ENCODE data around the gene PEA15. TPM values are rescaled to one million over a fixed set of nuclear protein-coding genes. Genes with fewer than 3 reads are reported as not detected.

Gene PEA15
- total and polyA plus RNA-seq, 9 of the 15 experiments (the other 6 are each of a cell fraction or from before 2014, with no cell fraction given), result 8.2 to 175 (median 35.4) TPM

DNA sequence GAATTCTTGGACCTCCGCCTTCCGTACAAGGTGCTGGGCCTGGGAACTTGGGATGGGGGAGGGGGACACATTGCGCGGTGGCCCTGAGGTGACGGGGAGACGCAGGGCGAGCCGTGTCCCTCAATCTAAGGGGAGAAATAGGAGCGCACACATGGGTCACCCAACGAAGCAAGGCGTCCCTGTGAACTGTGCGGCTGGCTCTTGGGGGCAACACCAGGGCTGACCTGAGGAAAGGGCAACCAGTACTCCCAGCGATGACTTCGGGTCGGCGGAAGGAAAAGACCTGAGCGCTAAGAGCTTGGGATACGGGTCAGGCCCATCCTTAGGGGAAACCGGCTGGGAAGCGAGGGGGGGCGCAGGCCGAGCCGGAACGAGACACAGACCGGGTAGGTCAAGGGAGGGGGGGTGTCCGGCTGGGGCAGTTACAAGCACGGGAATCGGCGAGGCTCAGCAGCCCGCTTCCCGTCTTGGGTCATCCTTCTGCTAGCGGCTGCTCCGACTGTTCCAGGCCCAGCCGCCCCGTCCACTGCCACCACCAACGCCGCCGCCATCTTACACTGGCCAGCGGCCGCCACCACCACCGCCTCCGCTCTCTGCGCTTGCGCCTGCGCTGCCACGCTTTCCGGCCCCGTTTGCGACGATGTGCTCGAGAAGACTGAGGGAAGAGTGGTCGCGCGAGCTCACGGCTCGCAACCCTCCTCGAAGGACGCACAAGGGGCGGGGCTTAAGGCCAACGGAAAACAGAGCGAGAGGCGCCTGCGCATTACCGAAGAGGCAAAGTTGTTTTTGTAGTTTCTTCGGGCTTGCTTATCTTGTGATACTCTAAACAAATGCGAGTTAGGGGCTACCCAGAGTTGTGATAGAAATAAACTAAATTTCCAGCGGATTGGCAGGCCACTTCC is 57.0 kb downstream of the PEA15 start, which contains the start of gene DCAF8 (continued):
- TF ChIP-seq, protein P1, sequence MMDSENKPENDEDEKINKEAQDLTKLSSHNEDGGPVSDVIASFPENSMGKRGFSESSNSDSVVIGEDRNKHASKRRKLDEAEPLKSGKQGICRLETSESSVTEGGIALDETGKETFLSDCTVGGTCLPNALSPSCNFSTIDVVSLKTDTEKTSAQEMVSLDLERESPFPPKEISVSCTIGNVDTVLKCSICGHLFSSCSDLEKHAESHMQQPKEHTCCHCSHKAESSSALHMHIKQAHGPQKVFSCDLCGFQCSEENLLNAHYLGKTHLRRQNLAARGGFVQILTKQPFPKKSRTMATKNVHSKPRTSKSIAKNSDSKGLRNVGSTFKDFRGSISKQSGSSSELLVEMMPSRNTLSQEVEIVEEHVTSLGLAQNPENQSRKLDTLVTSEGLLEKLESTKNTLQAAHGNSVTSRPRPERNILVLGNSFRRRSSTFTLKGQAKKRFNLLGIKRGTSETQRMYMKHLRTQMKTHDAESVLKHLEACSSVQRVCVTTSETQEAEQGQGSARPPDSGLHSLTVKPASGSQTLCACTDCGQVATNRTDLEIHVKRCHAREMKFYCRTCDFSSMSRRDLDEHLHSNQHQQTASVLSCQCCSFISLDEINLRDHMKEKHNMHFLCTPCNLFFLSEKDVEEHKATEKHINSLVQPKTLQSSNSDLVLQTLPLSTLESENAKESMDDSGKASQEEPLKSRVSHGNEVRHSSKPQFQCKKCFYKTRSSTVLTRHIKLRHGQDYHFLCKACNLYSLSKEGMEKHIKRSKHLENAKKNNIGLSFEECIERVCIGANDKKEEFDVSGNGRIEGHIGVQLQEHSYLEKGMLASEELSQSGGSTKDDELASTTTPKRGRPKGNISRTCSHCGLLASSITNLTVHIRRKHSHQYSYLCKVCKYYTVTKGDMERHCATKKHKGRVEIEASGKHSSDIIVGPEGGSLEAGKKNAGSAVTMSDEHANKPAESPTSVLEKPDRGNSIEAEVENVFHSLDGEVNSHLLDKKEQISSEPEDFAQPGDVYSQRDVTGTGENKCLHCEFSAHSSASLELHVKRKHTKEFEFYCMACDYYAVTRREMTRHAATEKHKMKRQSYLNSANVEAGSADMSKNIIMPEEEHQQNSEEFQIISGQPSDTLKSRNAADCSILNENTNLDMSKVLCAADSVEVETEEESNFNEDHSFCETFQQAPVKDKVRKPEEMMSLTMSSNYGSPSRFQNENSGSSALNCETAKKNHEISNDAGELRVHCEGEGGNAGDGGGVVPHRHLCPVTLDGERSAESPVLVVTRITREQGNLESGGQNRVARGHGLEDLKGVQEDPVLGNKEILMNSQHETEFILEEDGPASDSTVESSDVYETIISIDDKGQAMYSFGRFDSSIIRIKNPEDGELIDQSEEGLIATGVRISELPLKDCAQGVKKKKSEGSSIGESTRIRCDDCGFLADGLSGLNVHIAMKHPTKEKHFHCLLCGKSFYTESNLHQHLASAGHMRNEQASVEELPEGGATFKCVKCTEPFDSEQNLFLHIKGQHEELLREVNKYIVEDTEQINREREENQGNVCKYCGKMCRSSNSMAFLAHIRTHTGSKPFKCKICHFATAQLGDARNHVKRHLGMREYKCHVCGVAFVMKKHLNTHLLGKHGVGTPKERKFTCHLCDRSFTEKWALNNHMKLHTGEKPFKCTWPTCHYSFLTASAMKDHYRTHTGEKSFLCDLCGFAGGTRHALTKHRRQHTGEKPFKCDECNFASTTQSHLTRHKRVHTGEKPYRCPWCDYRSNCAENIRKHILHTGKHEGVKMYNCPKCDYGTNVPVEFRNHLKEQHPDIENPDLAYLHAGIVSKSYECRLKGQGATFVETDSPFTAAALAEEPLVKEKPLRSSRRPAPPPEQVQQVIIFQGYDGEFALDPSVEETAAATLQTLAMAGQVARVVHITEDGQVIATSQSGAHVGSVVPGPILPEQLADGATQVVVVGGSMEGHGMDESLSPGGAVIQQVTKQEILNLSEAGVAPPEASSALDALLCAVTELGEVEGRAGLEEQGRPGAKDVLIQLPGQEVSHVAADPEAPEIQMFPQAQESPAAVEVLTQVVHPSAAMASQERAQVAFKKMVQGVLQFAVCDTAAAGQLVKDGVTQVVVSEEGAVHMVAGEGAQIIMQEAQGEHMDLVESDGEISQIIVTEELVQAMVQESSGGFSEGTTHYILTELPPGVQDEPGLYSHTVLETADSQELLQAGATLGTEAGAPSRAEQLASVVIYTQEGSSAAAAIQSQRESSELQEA (IDR thresholded peaks at IDR 0.05; ENCODE audit: low read depth), result 0 out of 2 replicates have a peak, but pooled peaks have one; percentile 46
- no peak for TF ChIP-seq MAFK (IDR thresholded peaks at IDR 0.05; ENCODE audit: low read length)
- no peak for TF ChIP-seq KAT2B (IDR thresholded peaks at IDR 0.05; ENCODE audit: low read depth, low read length)
- TF ChIP-seq ZFP36 (IDR thresholded peaks at IDR 0.05; ENCODE audit: low read depth, low read length, partially characterized antibody), result peak; percentile 52
- TF ChIP-seq TEAD4 (IDR thresholded peaks at IDR 0.05; ENCODE audit: low read length), result no peak
- TF ChIP-seq TEAD4 (CRISPR knock-in tag; IDR thresholded peaks at IDR 0.05; ENCODE audit: borderline replicate concordance), result no peak
- peak; percentile 38 for TF ChIP-seq JUND (IDR thresholded peaks at IDR 0.05; ENCODE audit: borderline replicate concordance, low read depth, low read length)
- TF ChIP-seq JUND (tag; IDR thresholded peaks at IDR 0.05; ENCODE audit: borderline replicate concordance, low read depth, low read length), result no peak; the same call in 1 of the 3 replicates
- no peak for TF ChIP-seq TCFL5 (CRISPR knock-in tag; conservative IDR thresholded peaks at IDR 0.05)
- TF ChIP-seq SUPT5H (IDR thresholded peaks at IDR 0.05), result peak; percentile 99
- TF ChIP-seq PTTG1 (tag; IDR thresholded peaks at IDR 0.05; ENCODE audit: low read depth), result no peak
- TF ChIP-seq ZSCAN32 (CRISPR knock-in tag; IDR thresholded peaks at IDR 0.05), result no peak
- peak; percentile 95; the same call in 1 of the 2 replicates for TF ChIP-seq NR1H2 (CRISPR knock-in tag; IDR thresholded peaks at IDR 0.05)
- TF ChIP-seq DIDO1 (tag; IDR thresholded peaks at IDR 0.05; ENCODE audit: low read depth), result no peak
- no peak for TF ChIP-seq HDGF (IDR thresholded peaks at IDR 0.05)
- peak; percentile 54 for TF ChIP-seq MYC (IDR thresholded peaks at IDR 0.05; ENCODE audit: low read depth, low read length)
- TF ChIP-seq MYC (CRISPR knock-in tag; IDR thresholded peaks at IDR 0.05; ENCODE audit: borderline replicate concordance, low read depth), result peak; percentile 80; the same call in 1 of the 2 replicates
- peak; percentile 82; the same call in 1 of the 2 replicates for TF ChIP-seq ZBTB7A (IDR thresholded peaks at IDR 0.05; ENCODE audit: borderline replicate concordance, control insufficient read depth, low read depth, low read length)
- TF ChIP-seq CREB1 (IDR thresholded peaks at IDR 0.05), result peak; percentile 25; the same call in 1 of the 2 replicates
- peak; percentile 42; the same call in 1 of the 2 replicates for TF ChIP-seq CREB1 (CRISPR knock-in tag; IDR thresholded peaks at IDR 0.05)
- peak; percentile 43 for TF ChIP-seq SAP30 (IDR thresholded peaks at IDR 0.05; ENCODE audit: borderline replicate concordance, insufficient read depth, low read depth, low read length, poor library complexity, severe bottlenecking)
